ENCODE results near the gene PTH2.

DNA sequence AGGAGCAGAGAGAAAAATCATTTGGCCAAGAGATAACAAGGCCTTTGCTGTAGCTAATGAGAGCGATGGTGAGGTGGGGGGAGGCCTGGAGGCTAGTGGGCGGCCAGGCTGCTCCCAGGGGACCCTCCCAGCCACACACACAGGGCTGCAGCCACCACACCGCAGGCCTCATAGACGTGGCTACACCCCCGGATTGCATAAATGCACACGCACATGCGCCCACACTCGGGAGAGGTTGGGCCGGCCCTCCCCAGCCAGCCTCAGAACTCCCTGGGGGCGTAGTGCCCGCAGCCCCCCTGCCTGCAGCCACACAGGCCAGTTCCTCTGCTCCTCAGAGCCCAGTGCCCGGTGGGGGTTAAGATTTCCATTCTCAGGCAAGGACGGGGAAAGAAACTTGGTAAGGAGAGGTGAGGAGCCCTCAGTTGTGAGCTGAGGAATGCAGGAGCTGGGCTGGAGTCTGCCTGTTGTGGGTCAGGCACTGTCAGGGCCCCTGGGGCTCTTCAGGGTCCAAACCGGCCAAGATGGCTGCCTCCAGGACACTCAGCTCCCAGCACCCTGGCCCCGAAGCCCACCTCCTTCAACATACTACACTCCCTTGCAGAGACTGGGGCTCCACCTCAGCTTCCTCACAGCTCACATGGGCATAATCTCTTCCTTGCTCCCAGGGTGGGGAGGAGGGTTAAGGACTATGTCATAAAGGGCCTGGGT lies 8.0 kb downstream of the PTH2 start:
- TF ChIP-seq, protein P1, sequence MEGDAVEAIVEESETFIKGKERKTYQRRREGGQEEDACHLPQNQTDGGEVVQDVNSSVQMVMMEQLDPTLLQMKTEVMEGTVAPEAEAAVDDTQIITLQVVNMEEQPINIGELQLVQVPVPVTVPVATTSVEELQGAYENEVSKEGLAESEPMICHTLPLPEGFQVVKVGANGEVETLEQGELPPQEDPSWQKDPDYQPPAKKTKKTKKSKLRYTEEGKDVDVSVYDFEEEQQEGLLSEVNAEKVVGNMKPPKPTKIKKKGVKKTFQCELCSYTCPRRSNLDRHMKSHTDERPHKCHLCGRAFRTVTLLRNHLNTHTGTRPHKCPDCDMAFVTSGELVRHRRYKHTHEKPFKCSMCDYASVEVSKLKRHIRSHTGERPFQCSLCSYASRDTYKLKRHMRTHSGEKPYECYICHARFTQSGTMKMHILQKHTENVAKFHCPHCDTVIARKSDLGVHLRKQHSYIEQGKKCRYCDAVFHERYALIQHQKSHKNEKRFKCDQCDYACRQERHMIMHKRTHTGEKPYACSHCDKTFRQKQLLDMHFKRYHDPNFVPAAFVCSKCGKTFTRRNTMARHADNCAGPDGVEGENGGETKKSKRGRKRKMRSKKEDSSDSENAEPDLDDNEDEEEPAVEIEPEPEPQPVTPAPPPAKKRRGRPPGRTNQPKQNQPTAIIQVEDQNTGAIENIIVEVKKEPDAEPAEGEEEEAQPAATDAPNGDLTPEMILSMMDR (IDR thresholded peaks at IDR 0.05; ENCODE audit: low read depth, low read length): no peak
- no peak for TF ChIP-seq EZH2phosphoT487 (IDR thresholded peaks at IDR 0.05; ENCODE audit: low read depth)
